Measurements from ENCODE around the gene TOMM22.

GRCh38 chr22:38649841-38650522 lies 31.8 kb upstream of the TOMM22 start:
- TF ChIP-seq EZH2 (IDR thresholded peaks at IDR 0.05) (no peak), POLR2AphosphoS5 (IDR thresholded peaks at IDR 0.05; ENCODE audit: borderline replicate concordance, low read depth, low read length) (no peak)

Measured in SK-N-MC (cell line).